ENCODE results near the gene APBA3. TPM values are rescaled to one million over a fixed set of nuclear protein-coding genes. Genes with fewer than 3 reads are reported as not detected.

APBA3 gene
- total and polyA plus RNA-seq, 4 donors = 16.5 to 38.0 (median 22.6) TPM

- no peaks in the 10 kb centered on the region for H3K36me3 ChIP-seq (ENCODE audit: control insufficient read depth in 4 of 4, insufficient read depth in 4 of 4, low read length in 4 of 4)
- TF ChIP-seq, protein P1, sequence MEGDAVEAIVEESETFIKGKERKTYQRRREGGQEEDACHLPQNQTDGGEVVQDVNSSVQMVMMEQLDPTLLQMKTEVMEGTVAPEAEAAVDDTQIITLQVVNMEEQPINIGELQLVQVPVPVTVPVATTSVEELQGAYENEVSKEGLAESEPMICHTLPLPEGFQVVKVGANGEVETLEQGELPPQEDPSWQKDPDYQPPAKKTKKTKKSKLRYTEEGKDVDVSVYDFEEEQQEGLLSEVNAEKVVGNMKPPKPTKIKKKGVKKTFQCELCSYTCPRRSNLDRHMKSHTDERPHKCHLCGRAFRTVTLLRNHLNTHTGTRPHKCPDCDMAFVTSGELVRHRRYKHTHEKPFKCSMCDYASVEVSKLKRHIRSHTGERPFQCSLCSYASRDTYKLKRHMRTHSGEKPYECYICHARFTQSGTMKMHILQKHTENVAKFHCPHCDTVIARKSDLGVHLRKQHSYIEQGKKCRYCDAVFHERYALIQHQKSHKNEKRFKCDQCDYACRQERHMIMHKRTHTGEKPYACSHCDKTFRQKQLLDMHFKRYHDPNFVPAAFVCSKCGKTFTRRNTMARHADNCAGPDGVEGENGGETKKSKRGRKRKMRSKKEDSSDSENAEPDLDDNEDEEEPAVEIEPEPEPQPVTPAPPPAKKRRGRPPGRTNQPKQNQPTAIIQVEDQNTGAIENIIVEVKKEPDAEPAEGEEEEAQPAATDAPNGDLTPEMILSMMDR (IDR thresholded peaks at IDR 0.05; ENCODE audit: control extremely low read depth, extremely low read depth) = no peak
- H3K4me3 ChIP-seq = no peak overlapping the region
- DNase-seq (no peak), ATAC-seq (ENCODE audit: insufficient read depth, low FRiP score) (no peak)
- 56% methylated on average over 8 of the region's 8 CpGs for WGBS, 2 donors
- H3K9ac ChIP-seq (ENCODE audit: insufficient read depth in 1 of 2, low read length in 2 of 2) = no peak overlapping the region
- peaks cover 0 to 2% (median 0%) of the 10 kb centered on the region in 4 donors for H3K9me3 ChIP-seq (ENCODE audit: control insufficient read depth in 4 of 4, insufficient read depth in 3 of 4, low read length in 3 of 4)
- peaks cover 0 to 2% (median 0%) of the 10 kb centered on the region in 5 donors for H3K4me1 ChIP-seq (ENCODE audit: control insufficient read depth in 5 of 5, insufficient read depth in 5 of 5, low read length in 5 of 5)
- H3K27ac ChIP-seq (ENCODE audit: low read depth in 1 of 2, low read length in 1 of 2) = no peak overlapping the region
- H3K27me3 ChIP-seq (ENCODE audit: control insufficient read depth in 3 of 3, insufficient read depth in 3 of 3, low read length in 2 of 3) = peaks cover 0 to 24% (median 11%) of the 10 kb centered on the region in 3 donors
Observed at GRCh38 chr19:3723883-3724282, 37.6 kb downstream of the APBA3 start.

GRCh38 chr19:3723110-3723488 lies 38.4 kb downstream of the APBA3 start:
- no peak overlapping the region for H3K4me3 ChIP-seq
- H3K27me3 ChIP-seq (ENCODE audit: control insufficient read depth in 3 of 3, insufficient read depth in 3 of 3, low read length in 2 of 3) = peaks cover 0 to 24% (median 11%) of the 10 kb centered on the region in 3 donors
- H3K9ac ChIP-seq (ENCODE audit: insufficient read depth in 1 of 2, low read length in 2 of 2) = no peak overlapping the region
- no peaks in the 10 kb centered on the region for H3K36me3 ChIP-seq (ENCODE audit: control insufficient read depth in 4 of 4, insufficient read depth in 4 of 4, low read length in 4 of 4)
- H3K9me3 ChIP-seq (ENCODE audit: control insufficient read depth in 4 of 4, insufficient read depth in 3 of 4, low read length in 3 of 4) = peaks cover 0 to 2% (median 0%) of the 10 kb centered on the region in 4 donors
- no peak for DNase-seq
- 79 to 83% methylated on average over 5 of the region's 5 CpGs for WGBS, 2 donors
- no peak overlapping the region for H3K27ac ChIP-seq (ENCODE audit: low read depth in 1 of 2, low read length in 1 of 2)
- ATAC-seq (ENCODE audit: insufficient read depth, low FRiP score) = no peak
- TF ChIP-seq, protein P1 (IDR thresholded peaks at IDR 0.05; ENCODE audit: control extremely low read depth, extremely low read depth) = no peak
- peaks cover 0 to 2% (median 0%) of the 10 kb centered on the region in 5 donors for H3K4me1 ChIP-seq (ENCODE audit: control insufficient read depth in 5 of 5, insufficient read depth in 5 of 5, low read length in 5 of 5)

GRCh38 chr19:3722443-3723109 lies 38.9 kb downstream of the APBA3 start:
- Histone ChIP-seq H3K36me3 (ENCODE audit: control insufficient read depth in 4 of 4, insufficient read depth in 4 of 4, low read length in 4 of 4) (no peaks in the 10 kb centered on the region), H3K9me3 (ENCODE audit: control insufficient read depth in 4 of 4, insufficient read depth in 3 of 4, low read length in 3 of 4) (peaks cover 0 to 2% (median 0%) of the 10 kb centered on the region in 4 donors), H3K9ac (ENCODE audit: insufficient read depth in 1 of 2, low read length in 2 of 2) (no peak overlapping the region), H3K4me1 (ENCODE audit: control insufficient read depth in 5 of 5, insufficient read depth in 5 of 5, low read length in 5 of 5) (peaks cover 0 to 2% (median 0%) of the 10 kb centered on the region in 5 donors), H3K27me3 (ENCODE audit: control insufficient read depth in 3 of 3, insufficient read depth in 3 of 3, low read length in 2 of 3) (peaks cover 0 to 24% (median 11%) of the 10 kb centered on the region in 3 donors), H3K4me3 (no peak overlapping the region), H3K27ac (ENCODE audit: low read depth in 1 of 2, low read length in 1 of 2) (no peak overlapping the region)
- DNase-seq (no peak), ATAC-seq (ENCODE audit: insufficient read depth, low FRiP score) (no peak)
- TF ChIP-seq, protein P1 (IDR thresholded peaks at IDR 0.05; ENCODE audit: control extremely low read depth, extremely low read depth) = no peak
- 6 to 8% methylated on average over 29 to 30 of the region's 30 CpGs for WGBS, 2 donors

All from lung (tissue), 12 donors.